Measurements from ENCODE around the gene STK32A. TPM values are rescaled to one million over a fixed set of nuclear protein-coding genes. Genes with fewer than 3 reads are reported as not detected.
A peak's percentile ranks its signal among the peaks of the same experiment; 100 is the strongest.

Gene STK32A
- total RNA-seq, 1 experiment from 2014 or later, result 1.2 TPM

- TF ChIP-seq YY1 (IDR thresholded peaks at IDR 0.05; ENCODE audit: extremely low read depth, insufficient replicate concordance, low read depth, low read length), result no peak
- no peak for TF ChIP-seq ZNF274 (IDR thresholded peaks at IDR 0.05; ENCODE audit: low read depth, low read length)
- no peak for TF ChIP-seq CEBPB (IDR thresholded peaks at IDR 0.05; ENCODE audit: low read depth)
- TF ChIP-seq EGR1 (IDR thresholded peaks at IDR 0.05; ENCODE audit: low read depth), result no peak
- TF ChIP-seq ATF3 (IDR thresholded peaks at IDR 0.05), result no peak
Measured at GRCh38 chr5:147225938-147226337, 8.9 kb upstream of the STK32A start (continued).

DNA sequence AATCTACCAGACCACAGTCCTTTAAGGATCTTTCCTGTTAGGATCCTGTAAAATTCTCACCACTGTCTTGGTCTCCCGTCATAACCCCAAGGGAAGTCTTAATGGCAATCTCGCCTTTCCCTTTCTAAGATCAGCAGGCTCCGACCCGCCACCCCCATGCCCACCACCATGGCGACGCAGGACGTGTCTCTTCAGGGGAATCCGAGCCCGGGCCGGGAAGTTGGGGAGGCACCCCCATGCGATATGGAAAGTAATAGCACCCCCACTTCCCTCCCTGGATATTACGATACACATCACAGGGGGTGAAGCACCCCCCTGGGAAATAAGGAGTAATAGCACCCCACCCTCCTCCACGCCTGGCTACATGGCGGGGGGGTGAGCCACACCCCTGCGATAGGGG lies 8.3 kb upstream of the STK32A start:
- no peak for TF ChIP-seq EZH2 (IDR thresholded peaks at IDR 0.05)
- H2AFZ ChIP-seq (ENCODE audit: low read depth, low read length, poor library complexity, severe bottlenecking), result no peak overlapping the region
- POLR2A ChIA-PET, result no interaction called here
- no peaks in the 10 kb centered on the region for H3K36me3 ChIP-seq (ENCODE audit: control insufficient read depth in 1 of 2, insufficient read depth in 2 of 2, low read length in 2 of 2)
- no peak overlapping the region for H3K4me3 ChIP-seq (replicated peaks in 1 of 2; ENCODE audit: low read depth in 1 of 2, low read length in 2 of 2)
- no peak for ATAC-seq
- no peak overlapping the region for H3K27ac ChIP-seq (ENCODE audit: low read depth, low read length)
- no TSS peak for BruUV-seq (replicated peaks)
- no peaks in the 10 kb centered on the region for H3K9me3 ChIP-seq (ENCODE audit: control insufficient read depth in 1 of 2, insufficient read depth in 1 of 2, low read depth in 1 of 2, low read length in 2 of 2)
- no peaks in the 10 kb centered on the region for H4K20me1 ChIP-seq (ENCODE audit: insufficient read depth)
- no peak for DNase-seq (ENCODE audit: low read depth, low spot score)
- CTCF ChIA-PET, result interaction anchor here (0.9 kb wide), 1 partner anchor 352 kb away, joined by 3 read pairs; no protein-coding TSS in a partner anchor
- intact Hi-C loops (cut with micrococcal nuclease), result no loop called here
- H3K9ac ChIP-seq (ENCODE audit: low read length), result no peak overlapping the region
- H3K27me3 ChIP-seq (ENCODE audit: insufficient read depth, low read length), result peaks cover 21% of the 10 kb centered on the region; the same call in 1 of the 2 replicates
- H3K79me2 ChIP-seq (ENCODE audit: insufficient read depth, low read length), result no peaks in the 10 kb centered on the region
- RAD21 ChIA-PET (ENCODE audit: low non-redundant PET in 1 of 2, low total read pairs in 2 of 2, uncharacterized antibody in 2 of 2, unreplicated experiment in 2 of 2), result no interaction called here
- H3K4me2 ChIP-seq (ENCODE audit: low read length), result no peak overlapping the region
- H3K9me2 ChIP-seq (ENCODE audit: insufficient read depth), result no peaks in the 10 kb centered on the region
- H3K4me1 ChIP-seq (ENCODE audit: control insufficient read depth in 1 of 2, insufficient read depth in 2 of 2, low read length in 2 of 2), result no peaks in the 10 kb centered on the region

- ATAC-seq, result 0 out of 2 replicates have a peak, but pooled peaks have one; percentile 13
- no peaks in the 10 kb centered on the region for H3K79me2 ChIP-seq (ENCODE audit: insufficient read depth, low read length)
- no peaks in the 10 kb centered on the region for H3K9me3 ChIP-seq (ENCODE audit: control insufficient read depth in 1 of 2, insufficient read depth in 1 of 2, low read depth in 1 of 2, low read length in 2 of 2)
- H3K4me3 ChIP-seq (replicated peaks in 1 of 2; ENCODE audit: low read depth in 1 of 2, low read length in 2 of 2), result no peak overlapping the region
- ChIA-PET POLR2A (no interaction called here), CTCF (interaction anchor here (2.4 kb wide), 1 partner anchor 136 kb away, joined by 10 read pairs; no protein-coding TSS in a partner anchor), RAD21 (ENCODE audit: low non-redundant PET in 1 of 2, low total read pairs in 2 of 2, uncharacterized antibody in 2 of 2, unreplicated experiment in 2 of 2) (no interaction called here)
- intact Hi-C loops (cut with micrococcal nuclease), result no loop called here
- no peak overlapping the region for H2AFZ ChIP-seq (ENCODE audit: low read depth, low read length, poor library complexity, severe bottlenecking)
- H3K9ac ChIP-seq (ENCODE audit: low read length), result no peak overlapping the region
- BruUV-seq (replicated peaks), result no TSS peak
- 0 out of 2 replicates have a peak overlapping the region, but pooled peaks have one; percentile 36 for H3K4me2 ChIP-seq (ENCODE audit: low read length)
- H3K4me1 ChIP-seq (ENCODE audit: control insufficient read depth in 1 of 2, insufficient read depth in 2 of 2, low read length in 2 of 2), result no peaks in the 10 kb centered on the region
- no peaks in the 10 kb centered on the region for H3K9me2 ChIP-seq (ENCODE audit: insufficient read depth)
- no peak overlapping the region for H3K27ac ChIP-seq (ENCODE audit: low read depth, low read length)
- no peaks in the 10 kb centered on the region for H3K36me3 ChIP-seq (ENCODE audit: control insufficient read depth in 1 of 2, insufficient read depth in 2 of 2, low read length in 2 of 2)
- H3K27me3 ChIP-seq (ENCODE audit: insufficient read depth, low read length), result peaks cover 12% of the 10 kb centered on the region
- H4K20me1 ChIP-seq (ENCODE audit: insufficient read depth), result no peaks in the 10 kb centered on the region
- DNase-seq (ENCODE audit: low read depth, low spot score), result no peak
- TF ChIP-seq MAX (IDR thresholded peaks at IDR 0.05) (no peak), CEBPB (IDR thresholded peaks at IDR 0.05; ENCODE audit: low read depth) (no peak), SIN3A (IDR thresholded peaks at IDR 0.05; ENCODE audit: low read depth) (no peak), YY1 (IDR thresholded peaks at IDR 0.05; ENCODE audit: extremely low read depth, insufficient replicate concordance, low read depth, low read length) (no peak), POLR2AphosphoS5 (IDR thresholded peaks at IDR 0.05; ENCODE audit: low read depth, low read length) (no peak), TCF7L2 (IDR thresholded peaks at IDR 0.05; ENCODE audit: borderline replicate concordance, extremely low read depth, insufficient read depth, insufficient read length) (no peak), ZBTB33 (IDR thresholded peaks at IDR 0.05; ENCODE audit: extremely low read depth, insufficient replicate concordance, low read length) (no peak), ZNF274 (IDR thresholded peaks at IDR 0.05; ENCODE audit: low read depth, low read length) (no peak)
- TF ChIP-seq, protein P1, sequence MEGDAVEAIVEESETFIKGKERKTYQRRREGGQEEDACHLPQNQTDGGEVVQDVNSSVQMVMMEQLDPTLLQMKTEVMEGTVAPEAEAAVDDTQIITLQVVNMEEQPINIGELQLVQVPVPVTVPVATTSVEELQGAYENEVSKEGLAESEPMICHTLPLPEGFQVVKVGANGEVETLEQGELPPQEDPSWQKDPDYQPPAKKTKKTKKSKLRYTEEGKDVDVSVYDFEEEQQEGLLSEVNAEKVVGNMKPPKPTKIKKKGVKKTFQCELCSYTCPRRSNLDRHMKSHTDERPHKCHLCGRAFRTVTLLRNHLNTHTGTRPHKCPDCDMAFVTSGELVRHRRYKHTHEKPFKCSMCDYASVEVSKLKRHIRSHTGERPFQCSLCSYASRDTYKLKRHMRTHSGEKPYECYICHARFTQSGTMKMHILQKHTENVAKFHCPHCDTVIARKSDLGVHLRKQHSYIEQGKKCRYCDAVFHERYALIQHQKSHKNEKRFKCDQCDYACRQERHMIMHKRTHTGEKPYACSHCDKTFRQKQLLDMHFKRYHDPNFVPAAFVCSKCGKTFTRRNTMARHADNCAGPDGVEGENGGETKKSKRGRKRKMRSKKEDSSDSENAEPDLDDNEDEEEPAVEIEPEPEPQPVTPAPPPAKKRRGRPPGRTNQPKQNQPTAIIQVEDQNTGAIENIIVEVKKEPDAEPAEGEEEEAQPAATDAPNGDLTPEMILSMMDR (IDR thresholded peaks at IDR 0.05 in 2 of 3, conservative IDR thresholded peaks at IDR 0.05 in 1 of 3; ENCODE audit: borderline replicate concordance in 1 of 3, insufficient read depth in 1 of 3, low read depth in 2 of 3, low read length in 2 of 3), result no peak
Measured at GRCh38 chr5:147234239-147234824, 494 bp upstream of the STK32A start.
